GM21786 (cell line): ENCODE measurements around the gene SLAIN1.

Experiments
- ATAC-seq: cut with Tn5 transposase; IDR thresholded peaks from one replicate; pipeline ENCODE4 v1.9.1; 2021; ENCODE audit not compliant: unreplicated experiment

Gene SLAIN1

DNA sequence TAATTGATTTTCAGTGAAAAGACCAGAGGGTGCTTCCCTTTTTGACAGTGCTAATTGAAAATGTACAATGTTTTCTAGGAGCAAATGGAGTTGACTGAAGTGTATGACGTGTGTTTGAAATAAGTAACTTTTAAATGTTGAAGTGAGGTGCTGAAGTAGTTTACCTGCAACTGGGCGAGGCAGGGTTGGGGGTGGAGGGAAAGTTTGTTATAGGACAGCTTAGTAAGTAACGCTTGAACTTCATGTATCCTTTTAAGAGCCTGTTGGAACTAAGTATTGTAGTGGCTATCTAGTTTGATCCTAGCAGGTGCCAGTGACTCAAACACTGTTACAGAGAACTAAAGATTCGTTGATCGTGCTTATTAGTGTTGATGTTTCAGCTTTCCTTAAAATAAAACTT is 5.9 kb downstream of the SLAIN1 start:
- no peak for ATAC-seq

DNA sequence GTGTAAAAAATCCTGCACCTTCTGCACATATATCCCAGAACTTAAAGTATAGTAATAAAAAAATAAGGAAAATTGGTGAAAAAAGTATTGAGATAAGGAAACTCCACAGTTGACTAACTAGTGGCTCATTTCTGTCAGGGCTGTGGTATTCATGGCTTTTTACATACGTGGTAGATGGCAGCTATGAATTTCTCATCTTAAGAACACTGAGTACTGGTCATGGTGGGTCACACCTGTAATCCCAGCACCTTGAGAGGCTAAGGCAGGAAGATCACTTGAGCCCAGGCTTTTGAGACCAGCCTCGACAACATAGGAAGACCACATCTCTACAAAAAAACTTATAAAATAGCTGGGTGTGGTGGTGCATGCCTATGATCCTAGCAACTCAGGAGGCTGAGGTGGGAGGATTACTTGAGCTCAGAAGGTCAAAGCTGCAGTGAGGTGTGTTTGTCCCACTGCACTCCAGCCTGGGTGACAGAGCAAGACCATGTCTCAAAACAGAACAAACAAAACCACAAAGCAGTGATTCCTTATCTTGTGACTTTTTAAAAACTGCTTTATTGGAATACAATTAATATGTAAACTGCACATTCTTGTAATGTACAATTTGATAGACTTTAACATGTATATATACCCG is 16.8 kb downstream of the SLAIN1 start:
- ATAC-seq = no peak

DNA sequence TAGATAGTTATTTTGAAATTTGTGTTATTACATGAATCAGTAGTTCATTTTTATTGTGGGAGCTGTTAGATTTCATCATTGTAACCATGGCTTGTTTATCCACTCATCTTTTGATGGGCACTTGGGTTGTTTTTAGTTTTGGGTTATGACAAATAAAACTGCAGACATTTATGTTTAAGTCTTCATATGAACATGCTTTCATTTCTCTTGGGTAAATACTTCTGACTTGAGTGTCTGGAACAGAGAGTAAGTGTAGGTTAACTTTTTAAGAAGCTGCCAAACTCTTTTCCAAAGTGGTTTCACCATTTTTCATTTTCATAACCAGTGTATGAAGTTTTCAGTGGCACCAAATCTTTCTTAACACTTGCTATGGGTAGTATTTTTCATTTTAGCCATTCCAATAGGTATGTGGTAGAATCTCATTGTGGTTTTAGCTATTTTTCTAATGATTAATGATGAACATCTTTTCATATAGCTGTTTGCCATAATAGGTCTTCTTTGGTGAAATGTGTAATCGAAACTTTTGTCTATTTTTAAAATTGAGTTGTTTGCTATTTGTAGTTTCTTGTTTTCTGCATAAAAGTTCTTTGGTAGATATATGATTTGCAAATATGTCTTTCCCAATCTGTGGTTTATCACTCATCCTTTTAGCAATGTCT is 17.9 kb downstream of the SLAIN1 start:
- ATAC-seq = peak; percentile 58

DNA sequence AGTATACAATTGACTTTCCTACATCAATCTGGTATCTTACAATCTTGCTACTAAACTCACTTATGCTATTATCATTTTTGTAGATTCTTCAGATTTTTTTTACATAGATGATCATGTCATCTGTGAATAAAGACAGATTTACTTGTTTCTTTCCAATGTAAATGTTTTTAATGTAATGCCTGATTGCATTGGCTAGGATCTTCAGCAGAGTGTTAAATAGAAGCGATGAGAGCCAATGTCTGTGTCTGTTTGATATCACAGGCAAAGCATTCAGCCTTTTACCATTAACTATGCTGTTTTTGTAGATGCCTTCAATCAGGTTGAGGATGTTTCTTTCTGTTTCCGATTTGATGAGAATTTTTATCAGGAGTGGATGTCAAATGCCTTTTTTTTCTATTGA is 19.2 kb downstream of the SLAIN1 start:
- no peak for ATAC-seq

DNA sequence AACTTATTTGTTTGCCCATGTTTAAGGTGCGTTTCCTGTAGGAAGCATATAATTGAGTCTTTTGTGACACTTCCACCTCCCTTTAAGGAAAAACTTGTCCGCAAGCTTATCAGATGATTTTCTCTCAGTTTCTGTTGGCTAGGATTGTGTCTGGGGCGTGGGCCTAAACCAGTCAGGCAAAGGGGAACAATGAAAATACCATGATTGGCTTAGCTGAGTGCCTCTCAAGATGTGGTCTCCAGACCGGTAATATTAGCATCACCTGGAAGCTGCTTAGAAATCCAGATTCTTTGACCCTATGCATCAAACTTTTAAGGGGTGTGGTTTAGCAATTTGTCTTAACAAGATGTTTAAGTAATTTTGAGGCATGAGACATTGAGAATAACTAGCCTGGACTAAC is 20.0 kb downstream of the SLAIN1 start:
- no peak for ATAC-seq

DNA sequence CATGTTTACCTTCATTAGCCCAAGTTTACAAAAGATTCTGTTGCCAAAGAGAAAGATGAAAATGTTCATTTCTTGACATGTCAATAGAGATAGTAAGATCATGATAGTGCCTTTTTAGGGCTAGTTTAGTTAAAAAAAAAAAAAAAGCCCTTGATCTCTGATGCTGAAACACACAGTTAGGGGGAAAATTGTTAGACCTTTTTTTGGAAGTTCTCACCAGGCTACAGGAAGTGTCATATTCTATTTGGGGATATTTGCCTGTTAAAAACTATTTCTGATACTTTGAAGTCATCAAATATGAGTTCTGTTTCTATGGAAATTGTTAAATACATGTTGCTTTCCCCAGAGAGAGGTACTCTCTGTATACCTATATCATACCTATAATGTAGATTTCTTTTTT is 21.6 kb downstream of the SLAIN1 start:
- no peak for ATAC-seq

DNA sequence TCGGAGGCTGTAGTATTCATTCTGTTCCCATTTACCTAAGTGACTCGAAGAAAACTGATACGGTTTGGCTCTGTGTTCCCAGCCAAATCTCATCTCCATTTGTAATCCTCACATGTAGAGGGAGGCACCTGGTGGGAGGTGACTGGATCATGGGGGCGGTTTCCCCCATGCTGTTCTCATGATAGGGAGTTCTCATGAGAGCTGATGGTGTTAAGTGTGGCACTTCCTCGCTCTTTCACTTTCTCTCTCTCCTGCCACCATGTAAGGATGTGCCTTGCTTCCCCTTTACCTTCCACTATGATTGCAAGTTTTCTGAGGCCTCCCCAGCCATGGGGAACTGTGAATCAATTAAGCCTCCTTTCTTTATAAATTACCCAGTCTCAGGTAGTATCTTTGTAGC is 23.5 kb downstream of the SLAIN1 start:
- ATAC-seq = no peak

DNA sequence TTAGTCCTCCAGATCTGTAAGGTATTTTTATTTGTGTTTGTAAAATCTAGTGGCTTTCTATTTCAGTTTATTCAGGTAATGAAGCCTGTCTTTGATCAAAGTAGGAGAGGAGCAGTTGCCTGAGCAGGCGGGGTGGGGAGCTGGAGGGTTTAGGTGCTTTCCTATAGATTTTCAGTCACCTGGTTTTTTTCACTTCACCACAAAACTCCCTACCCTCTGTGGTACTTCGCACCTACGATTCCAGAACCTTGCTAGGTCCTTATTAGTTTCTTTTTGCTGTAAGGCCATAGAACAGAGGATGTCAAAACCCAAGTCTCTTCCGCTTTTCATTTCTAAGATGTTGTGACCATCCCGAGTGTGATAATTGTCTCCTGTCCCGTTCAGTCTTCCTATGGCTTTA is 26.6 kb downstream of the SLAIN1 start:
- peak; percentile 62 for ATAC-seq

DNA sequence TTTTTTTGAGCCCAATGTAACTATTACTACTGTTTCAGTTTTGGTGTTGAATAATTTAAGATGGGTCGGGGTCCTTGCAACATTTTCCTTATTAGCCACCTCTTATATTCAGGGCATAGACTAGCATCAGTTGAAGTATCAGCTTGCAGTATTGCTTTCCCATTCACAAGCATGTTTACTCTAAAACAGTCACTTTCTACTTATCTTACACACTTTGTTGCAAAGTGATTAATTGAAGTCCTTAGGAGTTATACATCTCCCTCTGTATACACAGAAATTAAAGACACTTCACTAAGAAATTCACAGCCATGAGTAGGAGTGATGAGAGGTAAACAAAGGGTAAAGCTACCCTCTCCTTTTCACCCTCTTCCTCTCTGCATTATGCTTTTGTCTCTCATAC is 27.6 kb downstream of the SLAIN1 start:
- no peak for ATAC-seq

DNA sequence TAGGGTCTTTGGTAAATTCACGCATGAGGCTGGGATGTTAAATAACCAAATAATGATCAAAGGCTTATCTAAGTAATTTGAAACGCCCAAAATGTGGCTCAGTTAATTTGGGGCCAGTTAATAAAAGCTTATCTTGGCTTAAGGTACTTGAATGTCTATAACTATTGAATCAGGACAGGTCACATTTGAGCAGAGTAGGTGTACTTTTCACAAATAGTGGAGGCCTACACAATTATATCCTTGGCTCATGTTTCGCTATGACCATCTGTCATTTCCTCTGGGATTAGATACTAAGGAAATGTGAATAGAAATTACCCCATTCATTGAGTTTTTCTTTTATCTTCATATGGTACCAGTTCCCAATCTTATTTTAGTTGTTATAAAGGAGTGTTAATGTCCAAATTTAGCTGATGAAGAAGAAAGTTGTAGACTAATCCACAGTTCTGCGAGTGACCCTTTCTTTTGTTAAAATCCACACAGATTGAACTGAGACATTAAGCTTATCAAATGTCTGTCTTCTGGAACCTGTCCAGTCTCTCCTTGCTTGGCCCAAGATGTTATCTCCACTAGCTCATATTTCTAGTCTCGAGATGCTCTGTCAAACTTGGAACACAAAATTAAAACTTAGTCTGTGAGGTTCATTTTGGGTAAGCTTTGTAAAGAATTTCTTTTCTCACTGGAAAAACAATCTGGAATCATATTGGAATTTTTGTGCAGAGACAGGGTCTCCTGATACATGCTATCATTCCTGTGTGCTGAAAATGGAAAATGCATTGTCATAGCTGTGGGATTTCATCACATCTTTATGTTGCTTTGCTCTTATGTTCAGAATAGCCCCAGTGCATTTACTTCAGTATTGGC is 31.0 kb downstream of the SLAIN1 start:
- ATAC-seq = no peak

DNA sequence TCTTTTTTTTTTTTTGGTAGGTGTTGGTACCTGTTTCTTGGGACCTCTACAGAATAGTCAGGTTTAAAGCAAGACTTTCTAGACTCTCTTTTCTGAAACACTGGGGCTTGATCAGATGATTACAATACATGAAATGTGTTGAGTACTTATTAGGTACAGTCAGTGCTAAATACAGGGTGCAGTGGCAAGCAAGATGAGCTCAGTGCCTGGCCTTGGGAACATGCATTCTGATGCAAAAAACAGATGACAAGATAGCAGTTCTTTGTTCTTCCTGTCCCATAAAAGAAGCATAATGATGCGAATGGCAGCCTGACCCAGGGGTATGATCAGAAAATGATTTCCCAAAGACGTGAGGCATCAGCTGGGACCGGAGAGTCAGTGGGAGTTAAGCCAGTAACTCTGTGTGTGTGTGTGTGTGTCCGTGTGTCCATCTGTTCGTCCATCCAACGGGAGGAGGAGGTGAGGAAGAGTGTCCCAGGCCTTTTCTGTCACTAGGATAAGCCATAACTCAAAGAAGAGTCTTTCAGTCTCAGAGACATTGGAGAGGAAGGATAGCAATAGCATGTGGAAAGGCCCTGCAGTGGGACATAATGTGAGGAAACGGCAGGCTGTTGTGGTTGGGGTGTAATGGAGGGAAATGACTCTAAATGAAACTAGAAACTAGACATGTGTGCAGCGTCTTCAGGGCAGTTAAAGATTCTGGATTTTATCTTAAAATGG is 32.2 kb downstream of the SLAIN1 start:
- peak; percentile 97 for ATAC-seq

DNA sequence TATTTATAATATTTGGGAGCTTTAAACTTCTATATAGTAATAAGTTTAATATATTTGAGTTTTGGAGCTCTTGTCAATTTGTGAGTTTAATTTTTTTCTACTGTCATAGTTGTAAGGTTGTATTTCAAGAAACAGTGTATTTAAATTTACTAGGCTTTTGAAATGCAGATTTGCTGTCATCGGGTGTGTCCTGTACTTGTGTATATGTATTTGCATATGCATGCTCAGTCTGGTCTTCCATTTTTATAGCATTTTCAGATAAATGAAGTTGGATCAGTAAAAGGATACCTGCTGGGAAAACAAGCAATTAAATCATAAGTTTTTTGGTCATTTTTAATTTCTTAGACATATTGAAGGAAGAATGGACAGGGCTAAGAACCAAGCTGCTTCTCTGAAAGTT is 33.1 kb downstream of the SLAIN1 start:
- no peak for ATAC-seq

DNA sequence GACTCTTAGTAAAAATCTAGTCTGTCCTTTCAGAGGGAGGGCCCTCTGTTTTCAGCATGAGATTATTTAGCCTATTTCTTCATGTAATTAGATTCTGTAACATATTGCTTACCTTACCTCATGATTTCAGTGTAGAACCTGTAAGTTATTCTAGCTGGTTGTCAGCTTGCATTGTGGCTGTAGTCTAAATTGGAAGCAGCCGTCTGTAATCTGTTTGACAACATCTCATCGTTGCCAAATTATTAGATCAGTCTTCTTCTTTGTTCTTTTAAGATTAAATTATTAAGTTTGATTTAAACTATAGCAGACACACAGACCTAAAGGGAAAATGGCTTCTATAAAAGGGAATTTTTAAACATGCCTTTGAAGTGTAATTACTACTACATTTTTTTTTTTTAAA is 34.8 kb downstream of the SLAIN1 start:
- ATAC-seq = no peak

DNA sequence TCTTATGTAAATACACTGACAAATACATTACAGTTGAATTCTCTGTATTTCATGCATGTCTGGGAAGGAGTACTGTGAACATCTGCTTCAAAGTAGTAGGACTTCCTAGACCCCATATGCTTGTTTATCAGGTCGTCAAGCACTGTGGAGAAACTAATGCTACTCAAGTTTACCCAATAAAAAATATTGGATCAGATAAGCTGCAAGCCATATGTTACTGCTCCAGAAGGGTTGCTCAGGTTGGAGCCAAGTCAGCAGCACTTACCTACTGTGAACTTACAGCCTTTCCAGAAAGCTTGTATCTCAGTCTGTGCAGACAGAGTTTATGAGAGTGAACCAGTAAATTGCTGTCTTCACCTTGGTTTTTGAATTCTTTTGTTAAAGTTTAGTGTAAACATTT is 36.2 kb downstream of the SLAIN1 start:
- ATAC-seq = no peak

DNA sequence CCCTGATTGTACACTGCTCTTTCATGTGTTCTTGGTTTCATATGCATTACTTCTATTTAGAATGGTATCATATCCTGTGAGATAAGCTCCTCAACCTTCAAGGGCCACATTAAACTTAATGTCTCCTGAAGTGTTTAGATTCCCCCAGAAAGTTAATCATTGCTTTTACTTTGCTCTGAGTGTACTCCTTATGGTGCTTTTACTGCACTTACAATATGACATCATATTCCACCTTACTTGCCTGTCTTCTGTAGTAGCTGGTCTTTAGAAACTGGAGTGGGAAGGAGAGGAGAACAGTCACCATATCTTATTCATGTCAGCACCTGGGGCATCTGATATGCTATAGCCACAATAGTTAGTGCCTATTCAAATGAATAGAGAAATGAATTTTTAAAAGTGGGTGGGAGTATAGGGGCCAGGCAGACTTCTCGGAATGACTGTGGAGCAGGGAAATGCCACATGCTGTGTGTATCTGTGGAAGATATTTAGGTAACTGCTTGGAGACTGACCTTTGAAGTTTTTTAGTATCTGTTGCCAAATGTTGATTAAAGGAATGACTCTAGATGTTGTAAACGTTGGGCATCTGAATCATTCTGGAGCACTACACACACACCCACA is 40.2 kb downstream of the SLAIN1 start:
- ATAC-seq = peak; percentile 69

DNA sequence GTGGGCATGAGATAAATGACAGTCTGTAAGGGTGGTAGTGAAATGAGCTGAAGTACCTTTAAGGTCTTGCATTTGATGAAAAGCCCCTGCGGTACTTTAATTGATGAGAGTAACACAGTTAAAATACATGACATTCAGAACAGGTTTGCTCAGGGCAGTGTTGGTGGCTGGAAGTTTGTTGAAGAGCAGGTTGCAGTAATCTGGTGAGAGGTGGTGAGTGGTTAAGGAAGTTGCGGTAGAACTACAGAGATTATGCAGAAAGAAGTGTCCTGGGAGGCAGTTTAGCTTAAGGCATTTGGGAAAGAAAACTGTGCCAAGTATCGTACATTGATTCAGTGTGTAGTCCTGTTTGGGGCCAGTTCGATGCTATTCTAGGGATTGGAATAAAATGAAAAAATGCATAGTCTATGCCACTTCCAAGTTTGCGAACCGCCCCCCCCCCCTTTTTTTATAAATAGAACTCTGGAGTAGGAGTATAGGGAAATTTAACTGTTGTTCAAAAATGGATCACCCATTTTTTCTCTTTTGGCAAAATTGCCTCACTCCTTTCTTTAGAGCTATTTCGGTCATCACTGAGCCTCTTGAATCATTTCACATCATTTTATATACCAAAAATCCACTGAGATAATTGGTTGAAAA is 42.7 kb downstream of the SLAIN1 start:
- ATAC-seq = no peak

DNA sequence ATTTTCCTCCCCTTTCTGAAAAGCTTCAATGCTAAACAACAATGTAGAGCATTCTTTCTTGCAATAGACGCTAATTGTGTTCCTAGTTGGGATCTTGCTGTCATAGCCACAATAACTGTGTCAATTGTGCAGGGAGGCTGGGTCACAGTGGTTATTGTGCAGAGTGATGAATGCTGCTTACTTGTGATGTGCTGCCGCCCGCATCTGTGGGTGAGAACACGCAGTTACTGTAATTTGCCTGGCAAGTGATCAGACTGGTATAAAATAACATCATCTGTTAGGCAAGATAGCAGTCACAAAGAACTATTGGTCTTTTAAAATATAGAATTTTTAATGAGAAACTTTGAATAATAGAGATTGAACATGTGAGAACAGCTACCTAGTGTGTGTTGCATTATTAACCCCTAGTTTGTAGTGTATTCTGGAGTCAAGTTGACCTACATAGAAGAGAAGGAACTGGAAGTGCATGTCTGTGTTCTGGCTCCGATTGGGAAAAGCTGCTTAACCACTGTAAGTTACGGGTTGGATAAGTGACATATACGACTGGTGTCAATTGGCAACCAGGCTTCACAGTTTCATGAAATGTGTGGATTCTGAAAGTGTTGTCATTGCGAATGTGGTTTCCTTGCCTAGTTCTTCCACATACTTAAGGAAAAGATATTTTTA is 43.6 kb downstream of the SLAIN1 start:
- ATAC-seq = no peak

DNA sequence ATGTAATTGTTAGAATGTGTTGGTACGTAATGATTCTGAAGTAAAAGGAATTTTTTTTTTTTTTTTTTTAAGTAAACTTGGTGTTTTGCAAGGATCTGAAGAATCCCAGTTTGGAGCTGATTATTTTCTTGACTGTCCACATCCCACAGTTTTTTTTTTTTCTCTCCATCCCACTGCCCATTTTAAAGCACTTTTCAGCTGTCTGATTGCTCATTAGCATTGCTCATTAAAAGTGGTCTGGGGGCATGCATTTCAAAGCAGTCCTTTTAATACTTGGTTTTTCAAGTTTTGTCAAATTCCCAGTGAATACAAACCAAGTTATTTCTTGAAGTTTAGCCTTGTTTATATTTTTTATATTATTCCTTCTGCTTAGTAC is 44.1 kb downstream of the SLAIN1 start:
- ATAC-seq = no peak

DNA sequence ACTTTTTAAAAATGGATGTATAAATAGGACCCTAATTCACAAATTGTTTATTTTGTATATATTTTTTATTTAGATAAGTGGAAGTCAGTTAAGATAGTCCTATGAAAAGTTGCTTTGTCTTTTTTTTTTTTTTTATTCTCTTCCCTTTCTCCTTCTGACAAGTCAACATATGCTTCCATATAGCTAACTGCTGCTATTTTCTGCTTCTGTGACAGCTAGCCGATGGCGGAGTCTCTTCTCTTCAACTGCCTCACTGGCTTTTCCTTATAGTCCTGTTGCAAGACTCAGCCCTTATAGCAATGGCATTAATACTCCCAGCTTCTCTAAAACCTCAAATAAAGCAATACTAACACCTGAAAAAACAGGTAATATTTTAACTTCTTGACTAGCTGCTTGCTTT is 45.3 kb downstream of the SLAIN1 start:
- ATAC-seq = no peak

DNA sequence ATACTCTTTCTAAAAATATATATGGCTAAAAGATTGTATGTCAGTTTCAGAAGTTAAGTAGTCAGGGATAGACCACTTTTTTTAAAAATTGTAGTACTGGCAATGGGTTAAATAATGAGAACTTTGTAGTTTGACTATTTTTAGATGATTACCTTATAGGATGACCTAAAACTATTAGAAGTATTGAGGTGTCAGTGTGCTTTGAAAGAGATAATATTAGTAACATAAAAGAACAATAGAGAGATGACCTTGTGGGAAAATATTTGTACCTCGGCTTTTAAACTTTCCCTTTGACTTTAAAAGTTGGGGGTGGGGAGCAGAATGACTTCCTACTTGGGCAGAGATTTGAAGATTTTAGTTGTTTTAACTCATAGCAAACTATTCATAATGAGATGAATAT is 48.3 kb downstream of the SLAIN1 start:
- no peak for ATAC-seq
